Measurements from ENCODE around the gene TMEM125.

DNA sequence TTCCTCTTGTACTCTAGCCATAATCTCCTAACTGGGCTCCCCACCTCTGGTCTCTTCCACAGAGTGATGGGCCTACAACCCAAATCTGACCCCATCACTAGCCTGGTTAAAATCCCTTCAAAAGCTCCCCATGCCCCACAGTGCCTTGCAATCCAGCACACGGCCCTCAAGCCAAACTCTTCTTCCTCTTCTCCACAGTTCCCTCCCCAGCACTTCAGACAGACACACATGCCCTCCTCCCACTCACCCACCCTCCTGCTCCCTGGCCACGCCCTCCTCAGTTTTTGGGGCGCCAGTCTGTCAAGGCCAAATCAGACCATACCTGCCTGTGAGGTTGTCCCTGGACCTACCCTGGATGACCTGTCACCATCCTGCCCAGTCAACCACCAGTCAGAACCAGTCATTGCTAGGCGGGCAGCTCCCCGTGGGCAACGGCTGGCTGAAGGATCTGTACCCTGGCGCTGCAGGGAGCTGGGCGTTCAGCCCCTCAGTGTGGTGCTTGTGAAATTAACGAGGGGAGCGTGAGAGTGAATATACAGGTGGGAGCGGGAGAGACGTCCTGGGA lies 14.8 kb downstream of the TMEM125 start:
- TF ChIP-seq POLR2A (IDR thresholded peaks at IDR 0.05), result no peak
- TF ChIP-seq, protein P1, sequence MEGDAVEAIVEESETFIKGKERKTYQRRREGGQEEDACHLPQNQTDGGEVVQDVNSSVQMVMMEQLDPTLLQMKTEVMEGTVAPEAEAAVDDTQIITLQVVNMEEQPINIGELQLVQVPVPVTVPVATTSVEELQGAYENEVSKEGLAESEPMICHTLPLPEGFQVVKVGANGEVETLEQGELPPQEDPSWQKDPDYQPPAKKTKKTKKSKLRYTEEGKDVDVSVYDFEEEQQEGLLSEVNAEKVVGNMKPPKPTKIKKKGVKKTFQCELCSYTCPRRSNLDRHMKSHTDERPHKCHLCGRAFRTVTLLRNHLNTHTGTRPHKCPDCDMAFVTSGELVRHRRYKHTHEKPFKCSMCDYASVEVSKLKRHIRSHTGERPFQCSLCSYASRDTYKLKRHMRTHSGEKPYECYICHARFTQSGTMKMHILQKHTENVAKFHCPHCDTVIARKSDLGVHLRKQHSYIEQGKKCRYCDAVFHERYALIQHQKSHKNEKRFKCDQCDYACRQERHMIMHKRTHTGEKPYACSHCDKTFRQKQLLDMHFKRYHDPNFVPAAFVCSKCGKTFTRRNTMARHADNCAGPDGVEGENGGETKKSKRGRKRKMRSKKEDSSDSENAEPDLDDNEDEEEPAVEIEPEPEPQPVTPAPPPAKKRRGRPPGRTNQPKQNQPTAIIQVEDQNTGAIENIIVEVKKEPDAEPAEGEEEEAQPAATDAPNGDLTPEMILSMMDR (IDR thresholded peaks at IDR 0.05), result no peak

Measured in testis (tissue), 2 donors.